Measurements from ENCODE around the gene CCDC190.

CCDC190 gene

DNA sequence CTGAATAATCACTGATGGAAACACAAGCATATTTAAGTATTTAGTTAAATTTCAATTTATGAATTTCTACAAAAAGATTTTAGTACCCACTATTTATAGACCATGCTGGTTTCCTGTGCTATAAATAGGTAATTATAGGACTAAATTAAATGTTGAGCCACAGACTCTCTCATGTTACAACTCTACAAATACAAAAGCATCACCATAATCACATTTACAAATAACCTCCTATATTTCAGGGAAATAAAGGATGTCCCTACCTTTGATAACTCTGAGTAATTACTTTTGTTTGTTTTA is 32.6 kb upstream of the CCDC190 start:
- TF ChIP-seq, protein P1, sequence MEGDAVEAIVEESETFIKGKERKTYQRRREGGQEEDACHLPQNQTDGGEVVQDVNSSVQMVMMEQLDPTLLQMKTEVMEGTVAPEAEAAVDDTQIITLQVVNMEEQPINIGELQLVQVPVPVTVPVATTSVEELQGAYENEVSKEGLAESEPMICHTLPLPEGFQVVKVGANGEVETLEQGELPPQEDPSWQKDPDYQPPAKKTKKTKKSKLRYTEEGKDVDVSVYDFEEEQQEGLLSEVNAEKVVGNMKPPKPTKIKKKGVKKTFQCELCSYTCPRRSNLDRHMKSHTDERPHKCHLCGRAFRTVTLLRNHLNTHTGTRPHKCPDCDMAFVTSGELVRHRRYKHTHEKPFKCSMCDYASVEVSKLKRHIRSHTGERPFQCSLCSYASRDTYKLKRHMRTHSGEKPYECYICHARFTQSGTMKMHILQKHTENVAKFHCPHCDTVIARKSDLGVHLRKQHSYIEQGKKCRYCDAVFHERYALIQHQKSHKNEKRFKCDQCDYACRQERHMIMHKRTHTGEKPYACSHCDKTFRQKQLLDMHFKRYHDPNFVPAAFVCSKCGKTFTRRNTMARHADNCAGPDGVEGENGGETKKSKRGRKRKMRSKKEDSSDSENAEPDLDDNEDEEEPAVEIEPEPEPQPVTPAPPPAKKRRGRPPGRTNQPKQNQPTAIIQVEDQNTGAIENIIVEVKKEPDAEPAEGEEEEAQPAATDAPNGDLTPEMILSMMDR (conservative IDR thresholded peaks at IDR 0.05; ENCODE audit: low read depth, low read length) = no peak
- Histone ChIP-seq H3K79me2 (ENCODE audit: insufficient read depth, low read depth) (no peaks in the 10 kb centered on the region), H3K4me3 (IDR thresholded peaks at IDR 0.05; ENCODE audit: insufficient read depth, low read depth, low read length) (no peak overlapping the region), H3K27me3 (ENCODE audit: insufficient read depth, low read depth) (no peaks in the 10 kb centered on the region), H3K27ac (no peak overlapping the region), H3K4me2 (no peak overlapping the region), H3K4me1 (ENCODE audit: low read depth, poor library complexity, severe bottlenecking) (no peaks in the 10 kb centered on the region), H3K9ac (no peak overlapping the region), H3K36me3 (ENCODE audit: insufficient read depth) (no peaks in the 10 kb centered on the region), H2AFZ (ENCODE audit: low read depth) (no peak overlapping the region), H4K20me1 (ENCODE audit: insufficient read depth) (no peaks in the 10 kb centered on the region)

GRCh38 chr1:162892906-162893611 is 32.1 kb upstream of the CCDC190 start:
- no peaks in the 10 kb centered on the region for H3K79me2 ChIP-seq (ENCODE audit: insufficient read depth, low read depth)
- H3K27ac ChIP-seq = no peak overlapping the region
- TF ChIP-seq, protein P1 (conservative IDR thresholded peaks at IDR 0.05; ENCODE audit: low read depth, low read length) = no peak
- no peak overlapping the region for H3K4me2 ChIP-seq
- H3K4me1 ChIP-seq (ENCODE audit: low read depth, poor library complexity, severe bottlenecking) = no peaks in the 10 kb centered on the region
- no peak overlapping the region for H2AFZ ChIP-seq (ENCODE audit: low read depth)
- H4K20me1 ChIP-seq (ENCODE audit: insufficient read depth) = no peaks in the 10 kb centered on the region
- H3K4me3 ChIP-seq (IDR thresholded peaks at IDR 0.05; ENCODE audit: insufficient read depth, low read depth, low read length) = no peak overlapping the region
- no peaks in the 10 kb centered on the region for H3K36me3 ChIP-seq (ENCODE audit: insufficient read depth)
- no peaks in the 10 kb centered on the region for H3K27me3 ChIP-seq (ENCODE audit: insufficient read depth, low read depth)
- no peak overlapping the region for H3K9ac ChIP-seq

- H3K27me3 ChIP-seq (ENCODE audit: insufficient read depth, low read depth) = no peaks in the 10 kb centered on the region
- no peak overlapping the region for H2AFZ ChIP-seq (ENCODE audit: low read depth)
- no peaks in the 10 kb centered on the region for H3K36me3 ChIP-seq (ENCODE audit: insufficient read depth)
- H3K9ac ChIP-seq = no peak overlapping the region
- no peaks in the 10 kb centered on the region for H3K4me1 ChIP-seq (ENCODE audit: low read depth, poor library complexity, severe bottlenecking)
- no peak overlapping the region for H3K4me3 ChIP-seq (IDR thresholded peaks at IDR 0.05; ENCODE audit: insufficient read depth, low read depth, low read length)
- no peaks in the 10 kb centered on the region for H3K79me2 ChIP-seq (ENCODE audit: insufficient read depth, low read depth)
- no peaks in the 10 kb centered on the region for H4K20me1 ChIP-seq (ENCODE audit: insufficient read depth)
- no peak overlapping the region for H3K27ac ChIP-seq
- TF ChIP-seq, protein P1 (conservative IDR thresholded peaks at IDR 0.05; ENCODE audit: low read depth, low read length) = no peak
- no peak overlapping the region for H3K4me2 ChIP-seq
These were observed 29.0 kb upstream of the CCDC190 start for GRCh38 chr1:162889989-162890388.

DNA sequence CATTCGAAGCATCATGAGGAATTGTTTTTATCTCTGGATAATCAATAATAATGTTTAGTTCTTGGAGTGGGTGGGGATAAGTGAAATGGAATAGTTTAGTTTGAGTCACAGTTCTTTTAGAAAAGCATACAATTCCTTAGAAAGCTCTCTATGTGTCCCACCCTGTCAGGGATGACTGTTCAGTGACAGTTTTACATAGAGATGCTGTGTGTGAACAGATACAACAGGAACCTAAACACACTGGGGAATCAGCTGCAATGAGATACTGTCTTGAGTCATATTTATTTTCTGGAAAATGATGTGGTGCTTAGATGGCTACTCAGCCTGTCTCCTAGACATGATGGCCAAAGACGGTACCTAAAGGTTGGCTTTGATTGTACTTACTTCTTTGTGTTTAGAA is 25.7 kb upstream of the CCDC190 start:
- Histone ChIP-seq H3K27me3 (ENCODE audit: insufficient read depth, low read depth) (no peaks in the 10 kb centered on the region), H3K79me2 (ENCODE audit: insufficient read depth, low read depth) (no peaks in the 10 kb centered on the region), H3K4me3 (IDR thresholded peaks at IDR 0.05; ENCODE audit: insufficient read depth, low read depth, low read length) (no peak overlapping the region), H3K36me3 (ENCODE audit: insufficient read depth) (no peaks in the 10 kb centered on the region), H3K4me1 (ENCODE audit: low read depth, poor library complexity, severe bottlenecking) (no peaks in the 10 kb centered on the region), H3K4me2 (no peak overlapping the region), H2AFZ (ENCODE audit: low read depth) (no peak overlapping the region), H3K27ac (no peak overlapping the region), H3K9ac (no peak overlapping the region), H4K20me1 (ENCODE audit: insufficient read depth) (no peaks in the 10 kb centered on the region)
- TF ChIP-seq, protein P1 (conservative IDR thresholded peaks at IDR 0.05; ENCODE audit: low read depth, low read length) = no peak
